ENCODE results near the gene CLMN. TPM values are rescaled to one million over a fixed set of nuclear protein-coding genes. Genes with fewer than 3 reads are reported as not detected.
A peak's percentile ranks its signal among the peaks of the same experiment; 100 is the strongest.

The CLMN gene
- total RNA-seq, 1 experiment from 2014 or later: 8.6 TPM

DNA sequence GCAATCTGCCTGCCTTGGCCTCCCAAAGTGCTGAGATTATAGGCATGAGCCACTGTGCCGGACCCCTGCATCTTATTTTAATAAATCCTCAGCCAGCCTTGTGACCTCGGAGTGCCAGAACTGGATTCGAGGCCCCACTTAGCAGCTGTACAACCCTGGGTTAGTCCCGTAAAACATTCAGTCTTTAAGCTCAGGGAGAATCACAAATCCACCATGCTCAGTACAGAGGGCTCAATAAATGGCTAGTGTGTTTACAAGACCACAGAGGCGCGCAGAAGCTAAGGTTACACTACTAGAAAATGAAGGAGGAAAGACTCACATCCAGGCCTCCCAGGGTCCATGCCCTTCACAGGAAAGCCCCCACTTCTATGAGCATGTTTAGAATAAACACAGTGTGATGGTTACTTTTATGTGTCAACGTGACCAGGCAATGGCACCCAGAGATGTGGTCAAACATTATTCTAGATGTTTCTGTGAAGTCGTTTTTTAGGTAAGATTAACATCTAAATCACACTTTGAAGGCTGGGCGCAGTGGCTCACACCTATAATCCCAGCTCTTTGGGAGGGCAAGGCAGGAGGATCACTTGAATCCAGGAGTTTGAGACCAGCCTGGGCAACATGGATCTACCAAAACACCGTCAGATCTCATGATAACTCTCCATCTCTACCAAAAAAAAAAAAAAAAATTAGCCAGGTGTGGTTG lies 55.3 kb downstream of the CLMN start:
- TF ChIP-seq, protein P1, sequence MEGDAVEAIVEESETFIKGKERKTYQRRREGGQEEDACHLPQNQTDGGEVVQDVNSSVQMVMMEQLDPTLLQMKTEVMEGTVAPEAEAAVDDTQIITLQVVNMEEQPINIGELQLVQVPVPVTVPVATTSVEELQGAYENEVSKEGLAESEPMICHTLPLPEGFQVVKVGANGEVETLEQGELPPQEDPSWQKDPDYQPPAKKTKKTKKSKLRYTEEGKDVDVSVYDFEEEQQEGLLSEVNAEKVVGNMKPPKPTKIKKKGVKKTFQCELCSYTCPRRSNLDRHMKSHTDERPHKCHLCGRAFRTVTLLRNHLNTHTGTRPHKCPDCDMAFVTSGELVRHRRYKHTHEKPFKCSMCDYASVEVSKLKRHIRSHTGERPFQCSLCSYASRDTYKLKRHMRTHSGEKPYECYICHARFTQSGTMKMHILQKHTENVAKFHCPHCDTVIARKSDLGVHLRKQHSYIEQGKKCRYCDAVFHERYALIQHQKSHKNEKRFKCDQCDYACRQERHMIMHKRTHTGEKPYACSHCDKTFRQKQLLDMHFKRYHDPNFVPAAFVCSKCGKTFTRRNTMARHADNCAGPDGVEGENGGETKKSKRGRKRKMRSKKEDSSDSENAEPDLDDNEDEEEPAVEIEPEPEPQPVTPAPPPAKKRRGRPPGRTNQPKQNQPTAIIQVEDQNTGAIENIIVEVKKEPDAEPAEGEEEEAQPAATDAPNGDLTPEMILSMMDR (conservative IDR thresholded peaks at IDR 0.05; ENCODE audit: low read depth, low read length): no peak
- no peak for TF ChIP-seq EZH2 (IDR thresholded peaks at IDR 0.05; ENCODE audit: borderline replicate concordance, low read depth, low read length, poor library complexity, severe bottlenecking)
- no peak for DNase-seq (ENCODE audit: low spot score)
- CTCF ChIA-PET: no interaction called here
- POLR2A ChIA-PET (ENCODE audit: low non-redundant PET): no interaction called here
- no TSS peak for BruUV-seq (replicated peaks)
- Histone ChIP-seq H3K9me3 (ENCODE audit: low read depth, low read length, poor library complexity, severe bottlenecking) (peaks cover 6% of the 10 kb centered on the region), H3K4me3 (ENCODE audit: low read depth, low read length, poor library complexity, severe bottlenecking) (no peak overlapping the region), H3K27me3 (replicated peaks; ENCODE audit: insufficient read depth, low read depth, low read length, poor library complexity) (no peaks in the 10 kb centered on the region), H3K36me3 (ENCODE audit: insufficient read depth, low read length, poor library complexity, severe bottlenecking) (no peaks in the 10 kb centered on the region), H3K4me1 (ENCODE audit: insufficient read depth, low read length, poor library complexity, severe bottlenecking) (peaks cover 60% of the 10 kb centered on the region), H3K27ac (ENCODE audit: low read depth, low read length, poor library complexity, severe bottlenecking) (peak overlapping the region; percentile 88)
- intact Hi-C loops (cut with micrococcal nuclease; ENCODE audit: unreplicated experiment): loop anchor here (10.0 kb wide), 1 partner anchor 110 kb away; the partner anchor contains the start of gene DICER1

DNA sequence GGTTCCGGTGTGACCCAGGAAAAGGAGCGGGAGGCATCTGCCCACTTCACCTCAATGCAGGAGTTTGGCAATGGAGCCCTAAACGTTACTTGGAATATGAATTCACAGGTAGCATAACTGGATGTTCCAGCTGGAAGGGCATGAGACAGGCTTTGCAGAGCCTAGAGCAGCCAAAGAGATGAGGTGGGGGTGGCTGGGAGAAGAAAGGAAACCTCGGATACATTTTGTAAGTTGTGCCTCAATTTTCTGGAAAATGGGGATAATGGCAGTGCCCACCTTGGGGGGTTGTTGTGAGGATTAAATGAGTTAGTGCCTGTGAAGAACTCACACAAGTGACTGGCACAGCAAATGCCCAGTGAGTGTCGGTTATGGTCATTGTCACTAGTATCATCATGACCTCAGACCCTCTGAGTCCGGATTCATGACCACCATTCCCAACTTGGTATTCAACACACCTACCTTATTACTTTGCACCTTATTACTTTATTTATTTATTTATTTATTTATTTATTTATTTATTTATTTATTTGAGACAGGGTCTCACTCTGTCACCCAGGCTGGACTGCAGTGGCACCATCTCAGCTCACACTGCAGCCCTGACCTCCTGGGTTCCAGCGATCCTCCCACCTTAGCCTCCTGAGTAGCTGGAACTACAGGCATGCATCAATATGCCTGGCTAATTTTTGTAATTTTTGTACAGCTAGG lies 56.0 kb downstream of the CLMN start:
- H3K4me3 ChIP-seq (ENCODE audit: low read depth, low read length, poor library complexity, severe bottlenecking): no peak overlapping the region
- no TSS peak for BruUV-seq (replicated peaks)
- POLR2A ChIA-PET (ENCODE audit: low non-redundant PET): no interaction called here
- H3K27me3 ChIP-seq (replicated peaks; ENCODE audit: insufficient read depth, low read depth, low read length, poor library complexity): no peaks in the 10 kb centered on the region
- no peaks in the 10 kb centered on the region for H3K36me3 ChIP-seq (ENCODE audit: insufficient read depth, low read length, poor library complexity, severe bottlenecking)
- TF ChIP-seq, protein P1 (conservative IDR thresholded peaks at IDR 0.05; ENCODE audit: low read depth, low read length): no peak
- TF ChIP-seq EZH2 (IDR thresholded peaks at IDR 0.05; ENCODE audit: borderline replicate concordance, low read depth, low read length, poor library complexity, severe bottlenecking): no peak
- peaks cover 6% of the 10 kb centered on the region for H3K9me3 ChIP-seq (ENCODE audit: low read depth, low read length, poor library complexity, severe bottlenecking)
- peak overlapping the region; percentile 88 for H3K27ac ChIP-seq (ENCODE audit: low read depth, low read length, poor library complexity, severe bottlenecking)
- H3K4me1 ChIP-seq (ENCODE audit: insufficient read depth, low read length, poor library complexity, severe bottlenecking): peaks cover 68% of the 10 kb centered on the region
- CTCF ChIA-PET: no interaction called here
- intact Hi-C loops (cut with micrococcal nuclease; ENCODE audit: unreplicated experiment): loop anchor here (10.0 kb wide), 1 partner anchor 109 kb away; the partner anchor contains the start of gene DICER1
- no peak for DNase-seq (ENCODE audit: low spot score)

DNA sequence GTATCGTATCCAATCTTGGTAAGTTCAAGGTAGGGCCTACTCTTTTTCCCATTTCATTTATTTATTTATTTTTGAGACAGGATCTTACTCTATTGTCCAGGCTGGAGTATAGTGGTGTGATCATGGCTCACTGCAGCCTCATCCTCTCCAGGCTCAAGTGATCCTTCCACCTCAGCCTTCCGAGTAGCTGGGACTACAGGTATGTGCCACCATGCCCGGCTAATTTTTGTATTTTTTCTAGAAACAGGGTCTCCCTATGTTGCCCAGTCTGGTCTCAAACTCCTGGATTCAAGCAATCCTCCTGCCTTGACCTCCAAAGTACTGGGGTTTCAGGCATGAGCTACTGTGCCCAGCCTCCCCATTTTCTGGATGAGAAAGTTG lies 57.2 kb downstream of the CLMN start:
- Histone ChIP-seq H3K36me3 (ENCODE audit: insufficient read depth, low read length, poor library complexity, severe bottlenecking) (no peaks in the 10 kb centered on the region), H3K27me3 (replicated peaks; ENCODE audit: insufficient read depth, low read depth, low read length, poor library complexity) (no peaks in the 10 kb centered on the region), H3K27ac (ENCODE audit: low read depth, low read length, poor library complexity, severe bottlenecking) (peak overlapping the region; percentile 84), H3K9me3 (ENCODE audit: low read depth, low read length, poor library complexity, severe bottlenecking) (peaks cover 6% of the 10 kb centered on the region), H3K4me1 (ENCODE audit: insufficient read depth, low read length, poor library complexity, severe bottlenecking) (peaks cover 79% of the 10 kb centered on the region), H3K4me3 (ENCODE audit: low read depth, low read length, poor library complexity, severe bottlenecking) (no peak overlapping the region)
- CTCF ChIA-PET: no interaction called here
- TF ChIP-seq, protein P1 (conservative IDR thresholded peaks at IDR 0.05; ENCODE audit: low read depth, low read length): no peak
- TF ChIP-seq EZH2 (IDR thresholded peaks at IDR 0.05; ENCODE audit: borderline replicate concordance, low read depth, low read length, poor library complexity, severe bottlenecking): no peak
- intact Hi-C loops (cut with micrococcal nuclease; ENCODE audit: unreplicated experiment): loop anchor here (10.0 kb wide), 1 partner anchor 108 kb away; the partner anchor contains the start of gene DICER1
- no peak for DNase-seq (ENCODE audit: low spot score)
- POLR2A ChIA-PET (ENCODE audit: low non-redundant PET): no interaction called here
- BruUV-seq (replicated peaks): no TSS peak
